COLO668 (cell line): ENCODE data around the gene N4BP2L2.

Experiments
- DNase-seq: peaks from one replicate; lab custom pipeline; 2025; ENCODE audit not compliant: unreplicated experiment; lab: John Stamatoyannopoulos, UW

Gene N4BP2L2

DNA sequence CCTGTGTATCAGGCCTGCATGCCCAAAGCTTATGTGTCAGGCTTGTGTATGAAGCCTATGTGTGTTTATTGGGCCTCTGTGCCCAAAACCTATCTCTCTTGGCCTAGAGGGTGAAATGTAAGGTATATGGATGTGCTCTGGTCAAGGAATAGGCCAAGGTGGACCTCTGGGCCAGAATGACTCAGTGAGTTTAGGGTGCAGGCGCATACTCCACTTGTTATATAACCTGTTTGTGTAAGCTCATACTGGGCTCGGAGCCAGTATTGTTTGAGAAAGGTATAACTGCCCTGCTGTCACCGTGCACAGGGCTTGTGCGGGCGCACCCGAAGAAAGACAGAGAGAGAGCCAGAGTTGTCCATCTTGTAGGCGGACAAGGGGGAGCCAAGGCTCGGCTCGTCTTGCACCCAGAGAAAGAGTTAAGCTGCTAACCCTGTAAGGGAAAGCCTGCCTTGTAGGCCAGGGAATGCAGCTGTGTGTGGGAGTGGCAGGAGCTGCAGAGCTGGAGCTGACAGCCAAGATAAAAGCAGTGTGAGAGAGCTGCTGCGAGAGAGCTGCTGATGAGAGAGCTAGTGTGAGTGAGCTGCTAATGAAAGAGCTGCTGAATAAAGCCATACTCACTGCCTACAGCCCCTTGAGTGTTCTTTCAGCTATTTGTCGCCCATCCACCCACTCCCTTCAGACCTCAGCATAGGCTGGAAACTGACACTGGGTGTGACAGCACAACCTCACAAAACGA, 67.2 kb downstream of the N4BP2L2 start:
- DNase-seq, result no peak

DNA sequence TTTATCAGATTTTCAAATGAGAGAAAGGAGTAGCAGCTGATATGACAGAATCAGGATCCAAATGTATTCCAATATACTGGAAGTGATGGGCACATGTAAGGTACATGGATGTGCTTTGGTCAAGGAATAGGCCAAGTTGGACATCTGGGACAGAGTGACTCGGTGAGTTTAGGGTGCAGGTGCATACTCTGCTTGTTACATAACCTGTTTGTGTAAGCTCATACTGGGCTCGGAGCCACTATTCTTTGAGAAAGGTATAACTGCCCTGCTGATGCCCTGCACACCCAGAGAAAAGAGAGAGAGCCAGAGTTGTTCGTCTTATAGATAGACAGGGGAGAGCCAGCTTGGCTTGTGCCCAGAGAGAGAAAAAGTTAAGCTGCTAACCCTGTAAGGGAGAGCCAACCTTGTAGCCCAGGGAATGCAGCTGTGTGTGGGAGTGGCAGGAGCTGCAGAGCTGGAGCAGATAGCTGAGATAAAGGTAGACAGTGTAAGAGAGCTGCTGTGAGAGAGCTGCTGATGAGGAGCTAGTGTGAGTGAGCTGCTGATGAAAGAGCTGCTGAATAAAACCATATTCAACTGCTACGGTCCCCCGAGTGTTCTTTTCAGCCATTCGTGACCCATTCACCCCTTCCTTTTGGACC, 70.0 kb downstream of the N4BP2L2 start:
- DNase-seq, result no peak

- no peak for DNase-seq
These were observed 82.0 kb downstream of the N4BP2L2 start for GRCh38 chr13:32456591-32456990.

DNA sequence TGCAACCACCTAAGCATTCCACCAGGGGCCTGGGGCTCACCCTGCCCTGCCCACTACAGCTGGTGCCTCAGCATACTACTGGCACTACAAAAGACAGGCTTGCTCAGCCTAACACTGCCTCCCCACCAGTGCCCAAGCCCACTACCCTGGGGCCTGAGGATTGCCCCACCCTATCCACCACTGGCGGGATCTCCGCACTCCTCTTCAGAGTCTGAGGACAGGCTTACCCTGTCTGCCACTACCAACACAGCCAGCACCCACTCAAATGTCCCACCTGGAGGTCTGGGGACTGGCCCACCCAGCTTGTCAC, 83.0 kb downstream of the N4BP2L2 start:
- DNase-seq, result no peak

- no peak for DNase-seq
These were observed 83.6 kb downstream of the N4BP2L2 start for GRCh38 chr13:32454886-32455593.

DNA sequence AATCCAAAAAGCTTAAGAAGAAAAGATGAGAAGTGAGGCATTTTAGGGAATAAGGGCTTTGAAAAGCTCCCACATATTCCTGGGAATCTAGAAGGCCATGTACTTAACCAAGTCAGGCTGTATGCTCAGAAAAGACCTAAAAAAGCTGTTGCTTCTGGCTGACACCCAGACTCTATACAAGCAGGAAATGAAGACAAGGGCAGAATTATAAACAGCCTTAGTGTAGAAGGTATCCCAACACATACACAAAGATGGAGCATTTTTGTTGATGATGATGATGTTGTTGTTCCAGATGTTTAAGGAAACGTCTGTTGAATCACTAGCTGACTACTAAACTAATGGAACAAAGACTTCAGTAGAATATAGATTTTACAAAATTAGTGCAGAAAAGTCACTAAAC, 84.6 kb downstream of the N4BP2L2 start:
- no peak for DNase-seq

DNA sequence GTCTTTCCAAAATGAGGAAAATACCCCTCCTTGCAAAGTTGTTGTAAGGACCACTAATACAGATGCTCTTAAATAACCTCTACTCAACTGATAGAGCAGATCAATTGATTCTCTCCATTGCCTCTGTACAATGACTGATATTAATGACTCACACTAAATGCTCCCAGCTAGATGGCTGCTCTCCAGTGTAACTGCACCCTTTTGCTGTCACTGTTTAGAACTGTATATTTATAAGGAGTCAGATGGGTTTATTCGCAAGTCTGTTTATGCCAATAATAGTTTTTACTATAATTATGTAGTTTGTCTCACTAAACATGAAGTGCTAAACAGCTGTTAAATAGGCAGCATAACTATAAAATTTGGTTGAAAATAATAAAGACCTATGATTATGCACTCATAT, 89.6 kb downstream of the N4BP2L2 start:
- DNase-seq, result no peak

DNA sequence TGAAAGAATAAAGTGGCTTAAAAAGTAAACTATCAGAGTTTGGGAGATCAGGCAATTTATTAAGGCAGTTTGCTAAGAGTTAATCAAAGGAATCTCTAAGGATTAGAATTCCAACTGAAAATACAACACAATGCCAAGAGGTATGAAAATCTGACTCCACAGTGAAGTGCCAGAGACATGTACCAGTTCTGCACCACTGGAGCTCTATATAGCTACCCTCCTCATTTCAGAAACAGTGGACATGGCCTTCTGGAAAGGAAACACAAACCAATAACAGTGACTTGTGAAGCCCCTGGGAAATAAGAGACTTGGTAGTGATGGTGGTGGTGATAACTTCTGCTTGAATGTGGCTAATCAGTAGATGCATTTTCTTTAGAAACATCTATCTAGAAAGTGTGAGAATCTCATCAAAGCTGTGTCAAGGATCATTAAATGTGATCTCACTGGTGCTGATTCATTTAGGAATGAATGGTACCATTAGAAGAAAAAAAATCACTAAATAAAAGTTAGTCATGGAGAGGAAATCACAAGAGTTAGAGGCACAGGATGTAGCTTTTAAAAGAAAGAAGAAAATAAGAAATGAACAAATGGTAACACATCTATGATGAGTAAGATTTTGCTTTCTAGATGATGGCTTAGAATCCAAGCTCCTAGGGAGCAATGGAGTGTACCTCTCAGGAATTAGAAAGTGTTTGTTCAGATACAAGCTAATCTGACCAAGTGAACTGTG, 90.5 kb downstream of the N4BP2L2 start:
- DNase-seq, result no peak

DNA sequence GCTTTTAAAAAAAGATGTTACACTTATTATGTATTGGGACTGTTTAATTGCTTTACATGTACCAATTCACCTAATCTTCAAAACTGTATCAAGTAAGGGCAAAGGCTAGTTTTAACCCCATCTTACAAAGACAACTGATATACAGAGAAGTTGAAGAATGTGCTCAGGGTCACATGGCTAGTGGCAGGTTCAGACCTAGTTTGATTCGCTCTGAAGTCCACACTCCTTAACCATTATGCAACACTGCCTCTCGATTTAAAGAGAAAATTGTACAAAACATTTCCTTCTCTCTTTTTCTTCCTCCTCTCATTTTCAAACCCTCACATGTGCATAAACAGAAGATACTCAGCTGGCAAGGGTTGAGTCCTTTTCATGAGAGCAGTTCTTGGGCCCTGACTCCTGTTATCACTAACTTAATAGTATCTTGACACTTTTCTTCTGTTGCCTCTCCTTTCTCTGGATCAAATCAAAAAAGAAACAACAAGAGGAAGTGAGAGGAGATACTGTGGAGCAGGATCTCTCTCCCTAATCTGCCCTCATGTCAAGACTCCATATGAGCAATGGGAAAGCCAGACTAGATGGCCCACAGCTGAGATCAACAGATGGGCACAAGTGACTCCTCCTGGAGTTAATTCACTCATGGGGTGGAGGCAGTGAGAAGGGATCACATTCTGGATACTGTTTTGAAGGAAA, 91.7 kb downstream of the N4BP2L2 start:
- no peak for DNase-seq

DNA sequence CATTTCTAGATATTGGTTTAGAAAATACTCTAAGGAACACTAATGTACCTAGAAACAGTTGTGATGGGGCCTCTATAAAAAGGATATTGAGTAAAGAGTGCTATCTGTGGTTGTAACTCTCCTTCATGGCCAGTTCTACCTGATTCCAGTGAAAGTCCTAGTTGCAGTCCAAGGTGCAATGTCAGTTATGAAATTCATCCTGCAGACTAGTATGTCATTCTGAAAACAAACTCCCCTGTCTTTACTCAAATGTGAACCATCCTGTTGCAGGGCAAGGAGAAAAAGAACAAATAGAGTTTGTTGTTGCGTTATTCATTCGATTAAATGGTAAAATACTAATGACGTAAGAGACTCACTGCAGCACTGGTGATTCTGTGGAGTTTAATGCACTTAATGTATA, 92.4 kb downstream of the N4BP2L2 start:
- DNase-seq, result no peak

- no peak for DNase-seq
These were observed 93.1 kb downstream of the N4BP2L2 start for GRCh38 chr13:32445461-32445860.

DNA sequence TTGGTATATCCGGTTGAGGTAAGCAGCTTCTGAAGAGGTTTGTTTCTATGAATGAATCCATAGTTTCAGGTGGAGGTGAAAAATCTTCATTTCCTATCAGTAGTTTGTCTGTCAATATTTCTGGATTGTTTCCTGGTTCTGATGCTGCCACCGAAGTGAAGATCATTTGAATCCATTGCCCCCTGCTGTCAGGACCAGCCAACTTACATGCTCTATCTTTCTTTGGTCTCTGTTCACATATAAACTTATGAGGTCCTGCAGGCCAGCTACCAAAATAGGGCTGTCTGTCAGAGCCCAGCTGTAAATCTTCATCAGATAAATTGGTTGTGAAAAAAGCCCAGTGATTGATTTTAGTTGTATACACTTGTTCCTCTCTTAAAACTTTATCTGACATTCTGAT, 95.5 kb downstream of the N4BP2L2 start:
- DNase-seq, result peak; percentile 58

DNA sequence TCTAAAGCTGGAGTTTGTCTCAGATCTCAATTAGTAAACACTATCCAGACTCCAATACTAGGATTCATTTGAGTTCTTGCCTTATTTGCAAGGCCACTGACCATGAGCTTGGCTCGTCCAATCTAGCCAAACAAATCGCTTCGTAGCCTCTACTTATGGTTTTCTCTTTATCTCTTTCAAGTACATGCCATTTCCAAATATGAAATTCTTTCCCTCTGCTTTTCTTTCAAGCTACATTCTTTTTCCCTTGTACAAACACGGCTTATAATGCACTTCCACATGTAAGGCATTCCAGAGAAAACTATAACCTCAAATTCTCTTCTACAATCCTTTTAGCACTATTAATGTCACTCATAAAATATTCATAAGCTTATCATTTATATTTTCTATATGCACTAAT, 99.7 kb downstream of the N4BP2L2 start:
- DNase-seq, result no peak

- no peak for DNase-seq
These were observed 105.7 kb downstream of the N4BP2L2 start for GRCh38 chr13:32432856-32433255.

DNA sequence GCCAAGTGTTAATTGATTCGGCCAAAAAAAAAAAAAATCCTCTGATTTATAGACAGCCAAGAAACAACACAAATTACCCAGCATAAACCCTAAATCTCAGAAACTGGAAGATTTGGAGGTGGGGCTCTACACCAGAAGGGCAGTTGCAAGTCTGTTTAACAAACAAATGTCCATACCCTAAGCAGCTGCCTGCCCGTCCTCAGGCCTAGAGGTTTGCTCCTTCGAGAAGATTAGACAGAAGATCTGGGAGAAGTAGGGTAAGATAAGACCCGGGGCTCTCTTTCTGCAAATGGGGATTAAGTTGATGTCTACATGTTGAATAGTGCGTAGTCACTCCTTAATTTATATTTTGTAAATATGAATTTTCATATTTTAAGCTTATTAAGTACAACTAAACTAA, 107.2 kb downstream of the N4BP2L2 start:
- DNase-seq, result no peak

- no peak for DNase-seq
These were observed 108.4 kb downstream of the N4BP2L2 start for GRCh38 chr13:32430018-32430747.

GRCh38 chr13:32429433-32429909, 109.1 kb downstream of the N4BP2L2 start:
- DNase-seq, result no peak

DNA sequence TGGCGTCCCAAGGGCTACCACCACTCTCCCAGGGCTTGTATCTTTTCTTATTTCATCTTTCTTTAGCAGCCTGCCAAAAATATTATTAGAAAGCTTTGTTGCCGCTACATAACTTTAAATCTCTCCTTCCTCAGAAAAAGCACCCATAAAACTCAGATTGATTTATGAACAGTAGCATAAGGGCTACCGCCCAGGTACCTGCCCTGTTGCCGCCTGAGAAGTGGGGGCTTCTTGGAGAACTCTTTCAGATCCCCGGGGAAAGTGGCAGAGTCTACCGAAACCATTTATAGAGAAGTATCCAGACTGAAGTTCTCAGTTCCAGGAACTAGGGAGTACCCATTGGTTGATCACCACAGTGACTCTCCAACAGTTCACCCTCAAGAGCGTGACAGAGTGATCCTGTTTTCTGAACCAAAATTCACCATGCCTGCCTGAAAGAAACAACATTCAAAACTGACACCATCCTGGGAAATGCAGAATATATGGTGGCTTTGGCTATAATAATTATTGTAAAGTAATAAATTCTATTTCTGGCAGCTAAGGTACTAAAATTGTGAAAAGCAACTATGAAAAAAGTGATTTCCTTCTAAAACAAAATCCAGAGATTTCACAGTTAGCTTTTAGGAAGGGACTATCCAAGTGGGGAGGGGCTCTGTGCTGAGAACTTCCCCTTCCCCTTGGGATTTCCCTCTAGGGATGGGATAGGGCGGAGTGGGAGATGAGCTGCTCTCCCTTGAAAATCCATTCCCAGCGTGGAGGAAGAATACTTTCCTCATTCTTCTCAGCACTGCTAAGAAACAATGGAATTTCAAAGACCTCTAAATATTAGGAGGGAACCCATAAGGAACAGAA, 109.8 kb downstream of the N4BP2L2 start:
- DNase-seq, result no peak

- DNase-seq, result peak; percentile 74
These were observed 110.6 kb downstream of the N4BP2L2 start, which contains the start of gene N4BP2L1 for GRCh38 chr13:32427852-32428580. Gene N4BP2L1 (minus strand): TSS chr13:32428130. CDS start chr13:32428082, 48 bp downstream.
